Measurements from ENCODE around the gene DYTN.

The DYTN gene, protein sequence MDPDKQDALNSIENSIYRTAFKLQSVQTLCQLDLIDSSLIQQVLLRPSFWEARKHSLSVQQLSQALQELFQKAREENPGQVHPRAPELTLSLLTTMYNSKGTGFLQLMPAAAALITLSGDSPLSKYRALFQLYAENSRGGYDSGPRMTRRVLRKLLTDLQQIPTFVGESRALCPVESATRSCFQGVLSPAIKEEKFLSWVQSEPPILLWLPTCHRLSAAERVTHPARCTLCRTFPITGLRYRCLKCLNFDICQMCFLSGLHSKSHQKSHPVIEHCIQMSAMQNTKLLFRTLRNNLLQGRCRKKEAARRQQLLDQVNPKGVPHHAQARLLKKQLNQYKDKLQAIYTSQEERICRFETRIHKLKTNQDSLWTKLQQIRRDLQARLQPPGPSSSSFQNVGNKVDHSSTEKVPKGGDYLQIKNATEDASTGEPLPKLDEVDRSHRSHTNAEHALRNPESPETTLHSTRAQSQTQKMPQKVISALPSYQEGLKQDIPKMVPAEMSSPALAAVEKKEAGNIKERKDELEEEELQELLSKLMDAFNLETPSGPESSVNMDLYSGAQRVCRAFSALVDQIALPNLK

DNA sequence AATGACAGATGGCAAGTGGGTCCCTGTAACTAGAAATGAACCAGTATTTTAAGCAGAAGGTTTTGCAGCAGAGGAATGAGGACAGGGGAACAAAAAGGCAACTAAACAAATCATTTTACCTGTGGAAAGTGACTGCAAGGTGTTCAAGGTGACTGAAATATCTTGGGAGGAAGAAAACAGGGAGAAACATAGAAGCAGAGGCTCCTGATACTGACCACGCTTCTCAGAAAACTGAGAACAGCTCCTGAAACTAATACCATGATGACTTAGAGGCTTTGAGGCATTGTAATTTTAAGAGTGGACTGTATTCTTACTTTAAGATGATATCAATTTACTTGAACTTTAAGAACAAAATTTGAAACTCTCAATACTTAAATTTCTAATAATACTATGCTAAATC is at the start of gene DYTN:
DYTN (minus strand) TSS at position 101 of the 400 bp plus-strand sequence. CDS start 117 bp downstream, outside the sequence.
- Mint-ChIP-seq H3K27ac (no peak within 1 kb of the TSS), H3K36me3 (ENCODE audit: low read depth) (no peaks in the 10 kb centered on the region), H3K4me3 (no peak within 1 kb of the TSS), H3K4me1 (peaks cover 4% of the 10 kb centered on the region), H3K9me3 (peaks cover 6% of the 10 kb centered on the region), H3K27me3 (peaks cover 28% of the 10 kb centered on the region)
- no peak for DNase-seq
- ATAC-seq = no peak

GRCh38 chr2:206766057-206766930 is 48.1 kb upstream of the DYTN start:
- peaks cover 39% of the 10 kb centered on the region for H3K4me1 Mint-ChIP-seq

DNA sequence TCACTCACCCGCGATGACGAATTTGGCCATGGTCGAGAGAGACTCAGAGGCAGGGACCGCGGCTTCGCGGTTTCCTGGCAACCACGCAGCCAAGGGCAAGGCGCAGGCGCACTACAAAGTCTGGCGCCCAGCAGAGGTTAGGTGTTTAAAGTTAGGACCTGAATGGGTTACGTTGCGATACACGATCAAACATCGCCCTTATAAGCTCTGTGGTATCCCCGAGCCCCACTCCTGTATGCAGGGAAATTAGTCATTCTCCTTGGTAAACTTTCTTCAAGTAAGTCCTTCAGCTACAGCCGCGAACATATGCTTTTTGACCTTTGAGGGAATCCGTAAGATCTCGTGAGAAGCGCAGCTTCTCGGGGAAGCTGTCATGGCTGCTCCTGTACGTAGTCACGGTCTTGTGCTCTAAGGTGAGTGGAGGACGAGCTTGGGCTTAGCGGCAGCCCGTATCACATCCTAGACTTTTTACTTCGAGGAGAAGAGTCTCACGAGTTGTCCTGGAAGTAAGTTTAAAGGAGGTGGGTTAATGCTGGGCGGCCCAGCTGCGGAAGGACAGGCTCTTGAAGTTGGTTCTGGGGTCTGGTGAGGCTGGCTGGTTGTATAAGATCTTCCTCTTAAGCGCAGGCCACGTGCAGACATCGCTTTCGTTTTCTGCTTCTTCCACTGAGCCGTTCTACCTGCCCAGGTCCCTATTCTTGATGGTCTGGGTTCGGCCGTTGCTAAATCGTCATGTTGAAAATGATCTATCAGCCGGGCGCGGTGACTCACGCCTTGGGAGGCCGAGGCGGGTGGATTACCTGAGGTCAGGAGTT is 47.3 kb upstream of the DYTN start, which contains the start of the genes FASTKD2 and MDH1B:
FASTKD2 (plus strand) TSS at position 365 of the 815 bp plus-strand sequence. CDS start 1,088 bp downstream, outside the sequence.
MDH1B (minus strand) TSS at position 87 of the 815 bp plus-strand sequence; CDS start at position 30, 57 bp downstream.
- Mint-ChIP-seq H3K4me1 (peaks cover 39% of the 10 kb centered on the region), H3K4me3 (peak within 1 kb of the TSS; percentile 95), H3K27me3 (peaks cover 9% of the 10 kb centered on the region), H3K27ac (peak within 1 kb of the TSS; percentile 98), H3K9me3 (no peaks in the 10 kb centered on the region), H3K36me3 (ENCODE audit: low read depth) (peaks cover 27% of the 10 kb centered on the region)
- DNase-seq (peak; percentile 87), ATAC-seq (peak; percentile 87)

More at GRCh38 chr2:206766057-206766930, 48.1 kb upstream of the DYTN start:
- Mint-ChIP-seq H3K4me3 (peak overlapping the region; percentile 95), H3K36me3 (ENCODE audit: low read depth) (peaks cover 34% of the 10 kb centered on the region), H3K9me3 (no peaks in the 10 kb centered on the region), H3K27me3 (peaks cover 9% of the 10 kb centered on the region), H3K27ac (peak overlapping the region; percentile 98)
- DNase-seq = no peak
- ATAC-seq = no peak

- Mint-ChIP-seq H3K27ac (peak overlapping the region; percentile 98), H3K27me3 (peaks cover 9% of the 10 kb centered on the region), H3K4me3 (peak overlapping the region; percentile 95), H3K4me1 (peaks cover 39% of the 10 kb centered on the region), H3K9me3 (no peaks in the 10 kb centered on the region), H3K36me3 (ENCODE audit: low read depth) (peaks cover 23% of the 10 kb centered on the region)
- no peak for ATAC-seq
- no peak for DNase-seq
Measured at GRCh38 chr2:206764673-206765241, 46.6 kb upstream of the DYTN start.

DNA sequence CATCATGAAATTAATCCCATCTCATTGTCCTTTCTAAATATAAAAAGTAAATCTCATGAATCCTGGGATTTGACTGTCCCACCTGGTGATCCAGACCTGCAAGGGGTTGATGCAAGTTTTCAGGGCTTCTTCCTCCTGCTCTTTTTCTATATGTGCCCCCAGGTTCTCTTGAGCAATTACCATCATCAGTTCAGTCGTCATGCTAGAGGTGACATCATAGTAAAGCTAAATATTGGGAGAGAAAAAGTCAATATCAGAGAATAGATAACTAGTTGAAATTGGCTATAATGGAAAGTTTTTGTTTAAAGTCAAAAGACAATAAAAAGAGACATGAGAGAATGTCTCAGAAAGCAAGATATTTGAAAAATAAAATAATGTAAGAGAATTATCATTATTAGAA is 38.6 kb upstream of the DYTN start:
- Mint-ChIP-seq H3K4me3 (no peak overlapping the region), H3K4me1 (no peaks in the 10 kb centered on the region), H3K36me3 (ENCODE audit: low read depth) (no peaks in the 10 kb centered on the region), H3K27me3 (peaks cover 18% of the 10 kb centered on the region), H3K27ac (no peak overlapping the region), H3K9me3 (no peaks in the 10 kb centered on the region)
- DNase-seq (no peak), ATAC-seq (no peak)

GRCh38 chr2:206740800-206741199 is 22.6 kb upstream of the DYTN start:
- Mint-ChIP-seq H3K36me3 (ENCODE audit: low read depth) (no peaks in the 10 kb centered on the region), H3K9me3 (no peaks in the 10 kb centered on the region), H3K4me1 (peaks cover 4% of the 10 kb centered on the region), H3K27me3 (peaks cover 16% of the 10 kb centered on the region), H3K4me3 (no peak overlapping the region), H3K27ac (no peak overlapping the region)
- ATAC-seq = no peak
- DNase-seq = no peak

DNA sequence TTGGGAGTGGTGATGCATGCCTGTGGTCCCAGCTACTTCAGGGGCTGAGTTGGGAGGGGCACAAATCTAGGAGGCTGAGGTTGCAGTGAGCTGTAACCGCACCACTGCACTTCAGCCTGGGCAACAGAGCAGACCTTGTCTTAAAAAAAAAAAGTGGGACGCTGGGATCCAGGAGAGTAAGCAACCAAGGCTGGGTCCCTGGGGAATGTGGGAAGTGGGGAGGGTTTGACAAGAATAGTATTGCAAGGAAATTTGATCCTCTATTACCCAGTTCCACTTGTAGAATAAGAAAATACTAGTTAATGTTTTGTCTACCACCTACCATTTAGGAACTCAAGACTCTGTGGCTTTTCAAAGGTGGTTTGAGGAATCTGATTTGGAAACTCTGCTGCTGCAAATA is 21.1 kb upstream of the DYTN start:
- Mint-ChIP-seq H3K36me3 (ENCODE audit: low read depth) (no peaks in the 10 kb centered on the region), H3K27ac (no peak overlapping the region), H3K9me3 (no peaks in the 10 kb centered on the region), H3K4me3 (no peak overlapping the region), H3K4me1 (peaks cover 4% of the 10 kb centered on the region), H3K27me3 (peaks cover 14% of the 10 kb centered on the region)
- DNase-seq (no peak), ATAC-seq (no peak)

GRCh38 chr2:206736935-206737334 is 18.7 kb upstream of the DYTN start:
- ATAC-seq = peak; percentile 94
- H3K36me3 Mint-ChIP-seq (ENCODE audit: low read depth) = no peaks in the 10 kb centered on the region
- no peaks in the 10 kb centered on the region for H3K9me3 Mint-ChIP-seq

GRCh38 chr2:206733341-206733740 is 15.1 kb upstream of the DYTN start:
- H3K4me1 Mint-ChIP-seq = peaks cover 8% of the 10 kb centered on the region
- no peak overlapping the region for H3K27ac Mint-ChIP-seq
- no peak overlapping the region for H3K4me3 Mint-ChIP-seq
- H3K9me3 Mint-ChIP-seq = no peaks in the 10 kb centered on the region
- H3K36me3 Mint-ChIP-seq (ENCODE audit: low read depth) = no peaks in the 10 kb centered on the region
- H3K27me3 Mint-ChIP-seq = peaks cover 19% of the 10 kb centered on the region
- no peak for ATAC-seq
- DNase-seq = no peak

More at GRCh38 chr2:206736935-206737334, 18.7 kb upstream of the DYTN start:
- peaks cover 4% of the 10 kb centered on the region for H3K4me1 Mint-ChIP-seq
- H3K27ac Mint-ChIP-seq = no peak overlapping the region
- no peak overlapping the region for H3K4me3 Mint-ChIP-seq
- H3K27me3 Mint-ChIP-seq = peaks cover 9% of the 10 kb centered on the region
- no peak for DNase-seq

- H3K4me3 Mint-ChIP-seq = no peak overlapping the region
Measured at GRCh38 chr2:206728277-206729199, 10.3 kb upstream of the DYTN start.

DNA sequence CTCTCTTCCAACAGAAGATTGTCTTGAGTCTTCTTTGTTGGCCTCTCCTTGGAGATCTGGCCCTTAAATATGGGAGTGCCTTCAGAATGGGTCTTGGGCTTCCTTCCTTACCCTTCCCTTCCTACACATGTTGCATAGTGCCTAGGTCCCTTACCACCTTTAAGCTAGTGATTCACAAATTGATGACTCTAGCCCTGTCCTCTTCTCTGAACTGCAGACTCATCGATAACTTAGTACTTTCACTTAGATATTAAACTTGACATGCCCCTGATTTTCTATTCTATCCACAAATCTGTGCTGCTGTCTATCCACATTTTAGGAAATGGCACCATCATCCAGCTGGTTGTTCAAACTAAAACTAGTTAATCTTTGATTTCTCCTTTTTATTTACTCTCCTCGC is 9.1 kb upstream of the DYTN start:
- no peak overlapping the region for H3K4me3 Mint-ChIP-seq
- no peaks in the 10 kb centered on the region for H3K36me3 Mint-ChIP-seq (ENCODE audit: low read depth)
- H3K9me3 Mint-ChIP-seq = peaks cover 1% of the 10 kb centered on the region
- no peak overlapping the region for H3K27ac Mint-ChIP-seq
- H3K27me3 Mint-ChIP-seq = peaks cover 37% of the 10 kb centered on the region
- DNase-seq (no peak), ATAC-seq (no peak)
- H3K4me1 Mint-ChIP-seq = peaks cover 8% of the 10 kb centered on the region

More at GRCh38 chr2:206728277-206729199, 10.3 kb upstream of the DYTN start:
- no peaks in the 10 kb centered on the region for H3K9me3 Mint-ChIP-seq
- ATAC-seq (peak; percentile 94), DNase-seq (no peak)
- no peaks in the 10 kb centered on the region for H3K36me3 Mint-ChIP-seq (ENCODE audit: low read depth)
- H3K27ac Mint-ChIP-seq = no peak overlapping the region
- H3K27me3 Mint-ChIP-seq = peaks cover 33% of the 10 kb centered on the region
- H3K4me1 Mint-ChIP-seq = peaks cover 8% of the 10 kb centered on the region

- Mint-ChIP-seq H3K4me1 (peaks cover 4% of the 10 kb centered on the region), H3K4me3 (no peak overlapping the region), H3K27ac (no peak overlapping the region), H3K9me3 (peaks cover 6% of the 10 kb centered on the region), H3K27me3 (peaks cover 40% of the 10 kb centered on the region), H3K36me3 (ENCODE audit: low read depth) (no peaks in the 10 kb centered on the region)
- DNase-seq (no peak), ATAC-seq (no peak)
Measured at GRCh38 chr2:206723288-206723687, 5.1 kb upstream of the DYTN start.

All from activated naive CD8-positive, alpha-beta T cell treated with anti-CD3 and anti-CD28 coated beads, Interleukin-2, amount 50 U/mL, for 24 hours (primary cell).